HG02852 (cell line): Measurements from ENCODE around the gene ATOSA.
A peak's percentile ranks its signal among the peaks of the same experiment; 100 is the strongest.

ENCODE experiments used
- ATAC-seq: cut with Tn5 transposase; IDR thresholded peaks from one replicate; pipeline ENCODE4 v1.9.1; 2021; ENCODE audit warnings: mild to moderate bottlenecking, moderate library complexity; ENCODE audit not compliant: unreplicated experiment

Gene ATOSA

GRCh38 chr15:52679232-52680040 lies at the start of gene ATOSA:
Gene ATOSA (minus strand): TSS chr15:52679388. CDS start chr15:52678021, 1,367 bp downstream.
- ATAC-seq, result peak; percentile 69

GRCh38 chr15:52728899-52729298 lies 49.7 kb upstream of the ATOSA start:
- no peak for ATAC-seq

- no peak for ATAC-seq
These were observed 48.6 kb upstream of the ATOSA start for GRCh38 chr15:52727815-52728214.

- ATAC-seq, result no peak
These were observed 47.0 kb upstream of the ATOSA start for GRCh38 chr15:52726195-52726594.

- ATAC-seq, result no peak
These were observed 39.4 kb upstream of the ATOSA start for GRCh38 chr15:52718551-52718950.

GRCh38 chr15:52717924-52718323 lies 38.7 kb upstream of the ATOSA start:
- no peak for ATAC-seq

- ATAC-seq, result no peak
These were observed 38.3 kb upstream of the ATOSA start for GRCh38 chr15:52717481-52717880.

- ATAC-seq, result no peak
These were observed 37.3 kb upstream of the ATOSA start for GRCh38 chr15:52716536-52716935.

GRCh38 chr15:52715411-52715810 lies 36.2 kb upstream of the ATOSA start:
- no peak for ATAC-seq

GRCh38 chr15:52714968-52715367 lies 35.8 kb upstream of the ATOSA start:
- ATAC-seq, result no peak

- peak; percentile 26 for ATAC-seq
These were observed 31.7 kb upstream of the ATOSA start for GRCh38 chr15:52710708-52711389.

GRCh38 chr15:52710050-52710707 lies 31.0 kb upstream of the ATOSA start:
- ATAC-seq, result peak; percentile 51

GRCh38 chr15:52709187-52709981 lies 30.2 kb upstream of the ATOSA start:
- peak; percentile 87 for ATAC-seq

- ATAC-seq, result no peak
These were observed 26.9 kb upstream of the ATOSA start for GRCh38 chr15:52706091-52706490.

GRCh38 chr15:52702390-52702789 lies 23.2 kb upstream of the ATOSA start:
- no peak for ATAC-seq

GRCh38 chr15:52699457-52699856 lies 20.3 kb upstream of the ATOSA start:
- ATAC-seq, result no peak

GRCh38 chr15:52698514-52698913 lies 19.3 kb upstream of the ATOSA start:
- no peak for ATAC-seq

GRCh38 chr15:52697051-52697450 lies 17.9 kb upstream of the ATOSA start:
- ATAC-seq, result no peak

GRCh38 chr15:52695154-52695553 lies 16.0 kb upstream of the ATOSA start:
- no peak for ATAC-seq

GRCh38 chr15:52689562-52689961 lies 10.4 kb upstream of the ATOSA start:
- ATAC-seq, result no peak

GRCh38 chr15:52683580-52683979 lies 4.4 kb upstream of the ATOSA start:
- peak; percentile 43 for ATAC-seq
